ELF-1 (cell line): Measurements from ENCODE around the gene ZNF445.
"Not testable (repeated sequence)": the region's sequence is repeated elsewhere in the genome, so short reads cannot be mapped to it uniquely, and the experiment has no call there.

ENCODE experiments used
- DNase-seq: peaks from one replicate; pipeline ENCODE4 v3.0.0-alpha.2; 2016; ENCODE audit warnings: low read depth, low spot score

Gene ZNF445

DNA sequence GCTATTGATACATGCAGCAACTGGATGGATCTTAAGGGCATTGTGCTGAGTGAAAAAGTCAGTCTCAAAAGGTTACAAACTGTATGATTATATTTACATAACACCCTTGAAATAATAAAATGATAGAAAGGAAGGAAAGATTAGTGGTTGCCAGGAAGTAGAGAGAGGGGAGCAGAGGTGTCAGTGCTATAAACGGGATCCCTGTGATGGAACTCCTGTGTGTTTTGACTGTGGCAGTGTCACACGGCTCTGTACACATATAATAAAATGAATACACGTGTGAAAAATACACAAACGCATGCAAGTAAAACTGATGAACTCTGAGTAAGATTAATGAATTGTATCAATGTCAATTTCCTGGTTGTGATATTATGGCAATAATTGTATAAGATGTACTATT, 78.6 kb downstream of the ZNF445 start:
- no peak for DNase-seq

DNA sequence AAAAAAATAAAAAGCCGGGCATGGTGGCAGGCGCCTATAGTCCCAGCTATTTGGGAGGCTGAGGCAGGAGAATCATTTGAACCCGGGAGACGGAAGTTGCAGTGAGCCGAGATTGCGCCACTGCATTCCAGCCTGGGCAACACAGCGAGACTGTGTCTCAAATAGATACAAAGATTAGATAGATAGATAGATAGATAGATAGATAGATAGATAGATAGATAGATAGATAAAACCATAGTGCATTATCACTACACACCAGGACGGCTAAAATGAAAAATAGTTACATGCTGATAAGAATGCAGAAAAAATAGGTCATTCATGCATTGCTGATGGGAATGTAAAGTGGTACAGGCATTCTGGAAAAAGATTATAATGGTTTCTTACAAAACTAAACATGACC, 79.2 kb downstream of the ZNF445 start:
- DNase-seq = not testable (repeated sequence)

DNA sequence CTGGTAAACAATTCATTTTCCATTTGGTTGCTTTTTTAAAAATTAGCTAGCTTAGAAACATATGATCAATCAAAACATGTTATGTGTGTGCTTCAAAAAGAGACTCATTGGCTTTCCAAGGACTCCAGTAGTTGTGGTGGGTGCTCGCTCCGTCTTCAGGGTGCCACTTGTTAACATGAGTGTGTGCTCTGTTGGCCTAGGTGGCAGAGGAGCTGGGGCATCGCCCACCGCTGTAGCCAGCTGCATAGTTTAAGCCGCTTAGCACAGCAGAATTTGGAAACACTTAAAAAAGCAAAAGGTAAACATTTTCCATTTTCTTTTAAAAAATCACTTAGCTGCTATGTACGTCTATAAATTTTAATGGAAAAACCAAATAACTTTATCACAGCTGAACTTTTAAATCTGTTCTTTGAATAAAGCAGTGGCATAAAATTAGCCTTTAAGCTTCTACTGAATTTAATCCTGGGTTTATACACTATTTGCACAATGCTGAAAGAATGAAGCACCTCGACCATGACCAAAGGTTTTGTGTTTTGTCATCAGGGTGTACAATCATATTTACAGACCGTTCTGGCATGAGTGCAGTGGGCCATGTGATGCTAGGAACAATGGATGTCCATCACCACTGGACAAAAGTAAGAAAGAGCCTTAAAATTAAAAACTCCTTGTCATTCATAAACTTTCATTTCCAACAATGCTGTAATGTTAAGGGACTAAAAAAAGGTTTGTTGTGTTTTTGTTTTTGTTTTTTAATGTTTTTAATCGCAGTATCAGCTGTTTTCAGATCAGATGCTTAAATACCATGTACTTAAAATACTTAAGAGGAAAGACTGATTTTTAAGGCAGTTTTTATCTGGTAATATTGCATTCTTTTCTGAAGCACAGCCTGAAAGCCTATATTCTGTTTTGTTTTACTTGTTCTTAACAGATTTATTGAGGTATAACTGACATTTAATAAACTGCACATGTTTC, 81.0 kb downstream of the ZNF445 start:
- no peak for DNase-seq

DNA sequence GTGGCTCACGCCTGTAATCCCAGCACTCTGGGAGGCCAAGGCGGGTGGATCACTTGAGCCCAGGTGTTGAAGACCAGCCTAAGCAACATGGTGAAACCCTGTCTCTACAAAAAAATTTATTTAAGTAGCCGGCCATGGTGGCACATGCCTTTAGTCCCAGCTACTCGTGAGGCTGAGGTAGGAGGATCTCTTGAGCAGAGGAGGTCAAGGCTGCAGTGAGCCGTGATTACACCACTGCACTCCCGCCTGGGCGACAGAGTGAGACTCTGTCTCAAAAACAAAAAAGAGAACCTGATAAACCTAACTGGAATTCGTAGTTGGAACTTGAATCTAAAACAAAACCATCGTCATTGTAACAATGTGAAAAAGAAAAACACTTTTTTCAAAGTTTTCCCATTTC, 81.8 kb downstream of the ZNF445 start:
- DNase-seq = no peak

DNA sequence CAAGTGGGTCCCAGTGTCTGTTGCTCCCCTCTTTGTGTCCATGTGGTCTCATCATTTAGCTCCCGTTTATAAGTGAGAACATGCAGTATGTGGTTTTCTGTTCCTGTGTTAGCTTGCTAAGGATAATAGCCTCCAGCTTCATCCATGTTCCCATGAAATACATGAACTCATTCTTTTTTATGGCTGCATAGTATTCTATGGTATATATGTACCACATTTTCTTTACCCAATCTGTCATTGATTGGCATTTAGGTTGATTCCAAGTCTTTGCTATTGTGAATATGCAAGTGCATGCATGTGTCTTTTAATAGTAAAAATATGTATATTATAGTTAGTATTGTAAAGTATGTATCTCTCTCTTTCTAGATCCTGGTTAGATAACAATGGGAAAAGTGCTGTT, 85.0 kb downstream of the ZNF445 start:
- DNase-seq = no peak

DNA sequence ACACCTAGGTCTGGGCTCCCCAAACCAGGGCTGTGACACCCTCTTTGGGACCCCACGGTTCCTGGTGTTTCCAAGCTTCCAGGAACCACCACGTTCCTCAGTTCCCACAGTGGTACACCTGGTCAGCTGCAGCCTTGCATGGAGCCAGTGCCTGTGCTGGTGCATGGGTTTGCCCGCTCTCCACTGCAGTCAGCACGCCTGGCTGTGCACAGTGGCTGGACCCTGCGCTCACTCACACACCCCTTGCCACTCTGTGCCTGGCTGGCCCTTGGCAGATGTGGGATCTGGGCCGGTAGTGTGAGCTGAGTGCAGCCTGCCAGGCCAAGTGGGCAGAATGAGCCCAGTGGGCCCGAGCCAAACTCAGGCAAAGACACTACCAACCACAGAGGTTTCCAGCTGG, 90.1 kb downstream of the ZNF445 start:
- DNase-seq = no peak
